HEK293 (cell line): ENCODE data around the gene ADCY6.
A peak's percentile ranks its signal among the peaks of the same experiment; 100 is the strongest.

Experiments
- CTCF ChIA-PET: fragments of 350-600 bp; formaldehyde crosslinking; extraction: SDS; loops from one replicate; lab custom pipeline; 2021; ENCODE audit warnings: antibody characterized with exemption; lab: Yijun Ruan, JAX
- POLR2A ChIA-PET: fragments of 300-600 bp; formaldehyde crosslinking; extraction: SDS; loops from one replicate; lab custom pipeline; 2020; ENCODE audit warnings: antibody characterized with exemption, inconsistent platforms; lab: Yijun Ruan, JAX
- H3K27ac ChIP-seq: fragments of 200-500 bp; sonication (Bioruptor generic); 2 replicates; pipeline ENCODE4 v1.5.1; 2014; ENCODE audit warnings: low read depth, low read length, control low read depth, inconsistent platforms; ENCODE audit errors: extremely low read depth
- H3K36me3 ChIP-seq, 2 experiments: fragments of 200-500 bp in 1 of 2; sonication (Bioruptor generic) in 1 of 2; 1 replicate in 1 of 2; 2 replicates in 1 of 2; pipeline ENCODE4 v1.5.1; 2014 to 2017; ENCODE audit warnings: inconsistent platforms in 2 of 2, low read length in 2 of 2; ENCODE audit not compliant: control insufficient read depth in 2 of 2, insufficient read depth in 1 of 2
- H3K4me1 ChIP-seq: fragments of 200-500 bp; sonication (Bioruptor generic); 2 replicates; pipeline ENCODE4 v1.5.1; 2014; ENCODE audit warnings: mild to moderate bottlenecking, low read length, inconsistent platforms; ENCODE audit not compliant: control insufficient read depth, insufficient read depth
- H3K4me3 ChIP-seq: 2 replicates; pipeline ENCODE4 v1.5.1; 2011; ENCODE audit warnings: low read depth, mild to moderate bottlenecking, control low read depth, low read length, moderate library complexity
- H3K9me3 ChIP-seq: fragments of 200-500 bp; sonication (Bioruptor generic); 2 replicates; pipeline ENCODE4 v1.5.1; 2014; ENCODE audit warnings: low read depth, low read length, inconsistent platforms; ENCODE audit not compliant: control insufficient read depth, insufficient read depth
- BCL11B ChIP-seq: fragments of 450-650 bp; formaldehyde crosslinking; IDR thresholded peaks from 2 replicates; pipeline ENCODE4 v1.5.1; 2016; ENCODE audit warnings: low read depth, missing biosample characterization, missing genetic modification characterization
- GLI2 ChIP-seq: fragments of 450-650 bp; formaldehyde crosslinking; IDR thresholded peaks from 2 replicates; pipeline ENCODE4; 2017; ENCODE audit warnings: missing biosample characterization, missing genetic modification characterization, low read depth, borderline replicate concordance
- HOXC10 ChIP-seq: sonication (generic); formaldehyde crosslinking; IDR thresholded peaks from 2 replicates; pipeline ENCODE4 v1.8.1; 2023; ENCODE audit warnings: mild to moderate bottlenecking, missing genetic modification reagents
- MYNN ChIP-seq: fragments of 450-650 bp; formaldehyde crosslinking; IDR thresholded peaks from 2 replicates; pipeline ENCODE4 v1.5.1; 2016; ENCODE audit warnings: missing biosample characterization, missing genetic modification characterization, borderline replicate concordance
- OVOL3 ChIP-seq: fragments of 450-650 bp; formaldehyde crosslinking; IDR thresholded peaks from 2 replicates; pipeline ENCODE4 v1.5.1; 2016; ENCODE audit warnings: missing biosample characterization, missing genetic modification characterization
- RBAK ChIP-seq: fragments of 450-650 bp; formaldehyde crosslinking; IDR thresholded peaks from 2 replicates; pipeline ENCODE4 v1.5.1; 2016; ENCODE audit warnings: missing biosample characterization, missing genetic modification characterization
- TRIM28 ChIP-seq: IDR thresholded peaks from 2 replicates; pipeline ENCODE4 v1.6.1; 2011; ENCODE audit warnings: low read length, control low read depth, borderline replicate concordance
- ZFP37 ChIP-seq: fragments of 450-650 bp; formaldehyde crosslinking; IDR thresholded peaks from 2 replicates; pipeline ENCODE4 v1.5.1; 2016; ENCODE audit warnings: missing biosample characterization, missing genetic modification characterization
- ZNF10 ChIP-seq: fragments of 450-650 bp; formaldehyde crosslinking; IDR thresholded peaks from 2 replicates; pipeline ENCODE4 v1.5.1; 2017; ENCODE audit warnings: missing biosample characterization, missing genetic modification characterization
- ZNF221 ChIP-seq: fragments of 450-650 bp; formaldehyde crosslinking; IDR thresholded peaks from 2 replicates; pipeline ENCODE4 v1.5.1; 2017; ENCODE audit warnings: missing biosample characterization, missing genetic modification characterization, borderline replicate concordance
- ZNF23 ChIP-seq: fragments of 450-650 bp; formaldehyde crosslinking; IDR thresholded peaks from 2 replicates; pipeline ENCODE4 v1.5.1; 2016; ENCODE audit warnings: missing biosample characterization, missing genetic modification characterization, borderline replicate concordance
- ZNF24 ChIP-seq: fragments of 450-650 bp; formaldehyde crosslinking; IDR thresholded peaks from 2 replicates; pipeline ENCODE4 v1.5.1; 2016; ENCODE audit warnings: missing biosample characterization, missing genetic modification characterization
- ZNF311 ChIP-seq: fragments of 450-650 bp; formaldehyde crosslinking; IDR thresholded peaks from 2 replicates; pipeline ENCODE4 v1.5.1; 2017; ENCODE audit warnings: missing biosample characterization, missing genetic modification characterization, borderline replicate concordance
- ZNF324 ChIP-seq: fragments of 450-650 bp; formaldehyde crosslinking; IDR thresholded peaks from 2 replicates; pipeline ENCODE4 v1.5.1; 2016; ENCODE audit warnings: missing biosample characterization, missing genetic modification characterization
- ZNF350 ChIP-seq: fragments of 450-650 bp; formaldehyde crosslinking; IDR thresholded peaks from 2 replicates; pipeline ENCODE4 v1.5.0; 2017; ENCODE audit warnings: missing biosample characterization, mild to moderate bottlenecking, missing genetic modification characterization
- ZNF394 ChIP-seq: fragments of 450-650 bp; formaldehyde crosslinking; IDR thresholded peaks from 2 replicates; pipeline ENCODE4 v1.5.1; 2016; ENCODE audit warnings: missing biosample characterization, missing genetic modification characterization, mild to moderate bottlenecking, moderate library complexity, borderline replicate concordance
- ZNF433 ChIP-seq: fragments of 450-650 bp; formaldehyde crosslinking; IDR thresholded peaks from 2 replicates; pipeline ENCODE4 v1.5.1; 2016; ENCODE audit warnings: missing biosample characterization, missing genetic modification characterization, low read depth
- ZNF48 ChIP-seq: fragments of 450-650 bp; formaldehyde crosslinking; IDR thresholded peaks from 2 replicates; pipeline ENCODE4 v1.5.1; 2016; ENCODE audit warnings: missing biosample characterization, missing genetic modification characterization
- ZNF529 ChIP-seq: fragments of 450-650 bp; formaldehyde crosslinking; IDR thresholded peaks from 2 replicates; pipeline ENCODE4 v1.5.1; 2017; ENCODE audit warnings: missing genetic modification characterization, missing biosample characterization; ENCODE audit not compliant: insufficient replicate concordance
- ZNF701 ChIP-seq: fragments of 450-650 bp; formaldehyde crosslinking; IDR thresholded peaks from 2 replicates; pipeline ENCODE4 v1.5.1; 2016; ENCODE audit warnings: missing biosample characterization, missing genetic modification characterization
- ZNF707 ChIP-seq: fragments of 450-650 bp; formaldehyde crosslinking; IDR thresholded peaks from 2 replicates; pipeline ENCODE4 v1.5.1; 2016; ENCODE audit warnings: missing biosample characterization, missing genetic modification characterization
- TF ChIP-seq, protein P1 (sequence below): fragments of 450-650 bp; formaldehyde crosslinking; IDR thresholded peaks from 2 replicates; pipeline ENCODE4 v1.5.1; 2016; ENCODE audit warnings: missing biosample characterization, missing genetic modification characterization, borderline replicate concordance
- TF ChIP-seq, protein P2 (sequence below): fragments of 450-650 bp; formaldehyde crosslinking; IDR thresholded peaks from 2 replicates; pipeline ENCODE4 v1.5.1; 2016; ENCODE audit warnings: missing biosample characterization, missing genetic modification characterization
- TF ChIP-seq, protein P3 (sequence below): fragments of 450-650 bp; formaldehyde crosslinking; IDR thresholded peaks from 2 replicates; pipeline ENCODE4 v1.5.1; 2016; ENCODE audit warnings: missing biosample characterization, missing genetic modification characterization
- TF ChIP-seq, protein P4 (sequence below): fragments of 450-650 bp; formaldehyde crosslinking; IDR thresholded peaks from 2 replicates; pipeline ENCODE4 v1.5.1; 2016; ENCODE audit warnings: missing biosample characterization, missing genetic modification characterization, low read depth

Gene ADCY6

DNA sequence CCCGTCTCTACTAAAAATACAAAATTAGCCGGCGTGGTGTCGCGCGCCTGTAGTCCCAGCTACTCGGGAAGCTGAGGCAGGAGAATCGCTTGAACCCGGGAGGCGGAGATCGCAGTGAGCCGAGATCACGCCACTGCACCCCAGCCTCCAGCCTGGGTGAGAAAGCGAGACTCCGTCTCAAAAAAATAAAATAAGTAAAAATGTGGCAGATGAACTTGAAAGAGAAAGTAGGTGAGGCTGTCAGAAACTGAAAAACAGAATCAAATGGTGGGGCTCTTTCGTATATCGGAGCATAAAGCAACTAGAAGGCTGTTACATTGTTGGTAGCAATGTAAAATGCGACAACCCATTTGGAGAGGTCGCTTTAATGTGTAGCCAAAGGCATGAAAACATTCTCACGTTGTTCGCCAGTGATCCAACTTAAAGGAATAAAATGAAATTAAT, 71.6 kb downstream of the ADCY6 start (continued):
- TF ChIP-seq, protein P1, sequence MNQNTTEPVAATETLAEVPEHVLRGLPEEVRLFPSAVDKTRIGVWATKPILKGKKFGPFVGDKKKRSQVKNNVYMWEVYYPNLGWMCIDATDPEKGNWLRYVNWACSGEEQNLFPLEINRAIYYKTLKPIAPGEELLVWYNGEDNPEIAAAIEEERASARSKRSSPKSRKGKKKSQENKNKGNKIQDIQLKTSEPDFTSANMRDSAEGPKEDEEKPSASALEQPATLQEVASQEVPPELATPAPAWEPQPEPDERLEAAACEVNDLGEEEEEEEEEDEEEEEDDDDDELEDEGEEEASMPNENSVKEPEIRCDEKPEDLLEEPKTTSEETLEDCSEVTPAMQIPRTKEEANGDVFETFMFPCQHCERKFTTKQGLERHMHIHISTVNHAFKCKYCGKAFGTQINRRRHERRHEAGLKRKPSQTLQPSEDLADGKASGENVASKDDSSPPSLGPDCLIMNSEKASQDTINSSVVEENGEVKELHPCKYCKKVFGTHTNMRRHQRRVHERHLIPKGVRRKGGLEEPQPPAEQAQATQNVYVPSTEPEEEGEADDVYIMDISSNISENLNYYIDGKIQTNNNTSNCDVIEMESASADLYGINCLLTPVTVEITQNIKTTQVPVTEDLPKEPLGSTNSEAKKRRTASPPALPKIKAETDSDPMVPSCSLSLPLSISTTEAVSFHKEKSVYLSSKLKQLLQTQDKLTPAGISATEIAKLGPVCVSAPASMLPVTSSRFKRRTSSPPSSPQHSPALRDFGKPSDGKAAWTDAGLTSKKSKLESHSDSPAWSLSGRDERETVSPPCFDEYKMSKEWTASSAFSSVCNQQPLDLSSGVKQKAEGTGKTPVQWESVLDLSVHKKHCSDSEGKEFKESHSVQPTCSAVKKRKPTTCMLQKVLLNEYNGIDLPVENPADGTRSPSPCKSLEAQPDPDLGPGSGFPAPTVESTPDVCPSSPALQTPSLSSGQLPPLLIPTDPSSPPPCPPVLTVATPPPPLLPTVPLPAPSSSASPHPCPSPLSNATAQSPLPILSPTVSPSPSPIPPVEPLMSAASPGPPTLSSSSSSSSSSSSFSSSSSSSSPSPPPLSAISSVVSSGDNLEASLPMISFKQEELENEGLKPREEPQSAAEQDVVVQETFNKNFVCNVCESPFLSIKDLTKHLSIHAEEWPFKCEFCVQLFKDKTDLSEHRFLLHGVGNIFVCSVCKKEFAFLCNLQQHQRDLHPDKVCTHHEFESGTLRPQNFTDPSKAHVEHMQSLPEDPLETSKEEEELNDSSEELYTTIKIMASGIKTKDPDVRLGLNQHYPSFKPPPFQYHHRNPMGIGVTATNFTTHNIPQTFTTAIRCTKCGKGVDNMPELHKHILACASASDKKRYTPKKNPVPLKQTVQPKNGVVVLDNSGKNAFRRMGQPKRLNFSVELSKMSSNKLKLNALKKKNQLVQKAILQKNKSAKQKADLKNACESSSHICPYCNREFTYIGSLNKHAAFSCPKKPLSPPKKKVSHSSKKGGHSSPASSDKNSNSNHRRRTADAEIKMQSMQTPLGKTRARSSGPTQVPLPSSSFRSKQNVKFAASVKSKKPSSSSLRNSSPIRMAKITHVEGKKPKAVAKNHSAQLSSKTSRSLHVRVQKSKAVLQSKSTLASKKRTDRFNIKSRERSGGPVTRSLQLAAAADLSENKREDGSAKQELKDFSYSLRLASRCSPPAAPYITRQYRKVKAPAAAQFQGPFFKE (tag by site-specific recombination), result 0 out of 2 replicates have a peak, but pooled peaks have one; percentile 51
- TF ChIP-seq ZNF324, result peak; percentile 13; the same call in 1 of the 2 replicates
- TF ChIP-seq MYNN, result 0 out of 2 replicates have a peak, but pooled peaks have one; percentile 4
- peak; percentile 54; the same call in 1 of the 2 replicates for TF ChIP-seq ZNF707 (tag by site-specific recombination)

DNA sequence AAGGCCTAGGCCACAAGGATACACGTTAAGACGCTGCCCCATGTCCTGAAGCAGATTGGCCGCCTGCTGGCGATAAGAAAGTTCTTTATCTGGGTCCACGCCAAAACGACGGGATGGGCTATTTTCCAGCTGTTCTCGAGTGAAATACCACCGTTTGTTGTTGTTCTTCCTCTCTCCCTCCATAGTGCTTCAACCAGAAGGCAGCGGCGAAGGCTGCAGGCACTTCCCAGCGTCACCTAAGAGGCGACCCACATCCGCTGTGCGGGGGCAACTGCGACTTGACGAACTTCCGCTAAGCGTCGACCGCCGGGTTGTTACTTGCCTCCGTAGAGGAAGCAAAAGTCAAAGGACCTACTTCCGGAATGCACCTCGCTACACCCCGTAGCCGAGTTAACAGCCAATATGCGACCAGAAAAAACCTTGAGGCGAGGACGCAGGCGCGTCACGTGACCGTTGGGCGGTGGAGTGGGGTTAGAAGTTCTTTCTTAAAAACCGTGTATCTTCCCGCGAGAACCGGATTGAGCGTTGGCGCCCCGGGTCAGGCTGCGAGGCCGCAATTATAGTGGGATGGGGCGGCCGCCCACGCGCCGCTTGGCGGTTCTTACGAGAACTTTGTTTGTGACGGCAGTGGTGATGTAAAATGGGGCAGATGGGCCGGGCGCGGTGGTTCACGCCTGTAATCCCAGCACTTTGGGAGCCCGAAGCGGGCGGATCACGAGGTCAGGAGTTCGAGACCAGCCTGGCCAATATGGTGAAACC, 72.2 kb downstream of the ADCY6 start, which contains the start of gene CCNT1:
Gene CCNT1 (minus strand): TSS at position 215 of the 759 bp plus-strand sequence. CDS start 32 bp downstream, at position 183.
- ChIA-PET CTCF (interaction anchor here (0.7 to 1.2 kb wide), 3 partner anchors 37 to 96 kb away, joined by 4 to 5 read pairs (median 4); no protein-coding TSS in a partner anchor), POLR2A (interaction anchor here (0.6 to 1.8 kb wide), 2 partner anchors 24 to 73 kb away, joined by 3 to 6 read pairs; partner anchors contain the start of gene ADCY6)
- peaks cover 25 to 33% of the 10 kb centered on the region in 2 experiments for H3K36me3 ChIP-seq
- H3K9me3 ChIP-seq, result no peaks in the 10 kb centered on the region
- H3K4me3 ChIP-seq, result peak within 1 kb of the TSS; percentile 58
- H3K27ac ChIP-seq, result peak within 1 kb of the TSS; percentile 85
- H3K4me1 ChIP-seq, result 0 out of 2 replicates have a peak, but pooled peaks cover 2% of the 10 kb centered on the region
- TF ChIP-seq, protein P2, sequence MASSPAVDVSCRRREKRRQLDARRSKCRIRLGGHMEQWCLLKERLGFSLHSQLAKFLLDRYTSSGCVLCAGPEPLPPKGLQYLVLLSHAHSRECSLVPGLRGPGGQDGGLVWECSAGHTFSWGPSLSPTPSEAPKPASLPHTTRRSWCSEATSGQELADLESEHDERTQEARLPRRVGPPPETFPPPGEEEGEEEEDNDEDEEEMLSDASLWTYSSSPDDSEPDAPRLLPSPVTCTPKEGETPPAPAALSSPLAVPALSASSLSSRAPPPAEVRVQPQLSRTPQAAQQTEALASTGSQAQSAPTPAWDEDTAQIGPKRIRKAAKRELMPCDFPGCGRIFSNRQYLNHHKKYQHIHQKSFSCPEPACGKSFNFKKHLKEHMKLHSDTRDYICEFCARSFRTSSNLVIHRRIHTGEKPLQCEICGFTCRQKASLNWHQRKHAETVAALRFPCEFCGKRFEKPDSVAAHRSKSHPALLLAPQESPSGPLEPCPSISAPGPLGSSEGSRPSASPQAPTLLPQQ (tag by site-specific recombination), result peak; percentile 50; the same call in 1 of the 2 replicates
- TF ChIP-seq ZNF394 (tag by site-specific recombination) (peak; percentile 81; the same call in 1 of the 2 replicates), HOXC10 (no peak), ZNF48 (tag by site-specific recombination) (no peak), GLI2 (no peak), ZNF701 (tag by site-specific recombination) (no peak), ZNF311 (tag by site-specific recombination) (no peak), ZNF221 (no peak), ZNF707 (tag by site-specific recombination) (no peak), TRIM28 (peak; percentile 89; the same call in 1 of the 2 replicates), ZNF24 (tag by site-specific recombination) (peak; percentile 81), ZNF10 (tag by site-specific recombination) (peak; percentile 56; the same call in 1 of the 2 replicates), MYNN (peak; percentile 58; the same call in 1 of the 2 replicates), ZNF433 (tag by site-specific recombination) (no peak), ZFP37 (tag by site-specific recombination) (no peak; the same call in none of the 2 replicates), RBAK (tag by site-specific recombination) (no peak; the same call in 1 of the 2 replicates), ZNF350 (tag by site-specific recombination) (no peak), ZNF23 (no peak), ZNF529 (tag by site-specific recombination) (peak; percentile 5), BCL11B (tag by site-specific recombination) (peak; percentile 71), OVOL3 (tag by site-specific recombination) (no peak)
- TF ChIP-seq, protein P3, sequence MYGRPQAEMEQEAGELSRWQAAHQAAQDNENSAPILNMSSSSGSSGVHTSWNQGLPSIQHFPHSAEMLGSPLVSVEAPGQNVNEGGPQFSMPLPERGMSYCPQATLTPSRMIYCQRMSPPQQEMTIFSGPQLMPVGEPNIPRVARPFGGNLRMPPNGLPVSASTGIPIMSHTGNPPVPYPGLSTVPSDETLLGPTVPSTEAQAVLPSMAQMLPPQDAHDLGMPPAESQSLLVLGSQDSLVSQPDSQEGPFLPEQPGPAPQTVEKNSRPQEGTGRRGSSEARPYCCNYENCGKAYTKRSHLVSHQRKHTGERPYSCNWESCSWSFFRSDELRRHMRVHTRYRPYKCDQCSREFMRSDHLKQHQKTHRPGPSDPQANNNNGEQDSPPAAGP (tag by site-specific recombination), result peak; percentile 72
- TF ChIP-seq, protein P4, sequence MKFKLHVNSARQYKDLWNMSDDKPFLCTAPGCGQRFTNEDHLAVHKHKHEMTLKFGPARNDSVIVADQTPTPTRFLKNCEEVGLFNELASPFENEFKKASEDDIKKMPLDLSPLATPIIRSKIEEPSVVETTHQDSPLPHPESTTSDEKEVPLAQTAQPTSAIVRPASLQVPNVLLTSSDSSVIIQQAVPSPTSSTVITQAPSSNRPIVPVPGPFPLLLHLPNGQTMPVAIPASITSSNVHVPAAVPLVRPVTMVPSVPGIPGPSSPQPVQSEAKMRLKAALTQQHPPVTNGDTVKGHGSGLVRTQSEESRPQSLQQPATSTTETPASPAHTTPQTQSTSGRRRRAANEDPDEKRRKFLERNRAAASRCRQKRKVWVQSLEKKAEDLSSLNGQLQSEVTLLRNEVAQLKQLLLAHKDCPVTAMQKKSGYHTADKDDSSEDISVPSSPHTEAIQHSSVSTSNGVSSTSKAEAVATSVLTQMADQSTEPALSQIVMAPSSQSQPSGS (tag by site-specific recombination), result peak; percentile 5; the same call in 1 of the 2 replicates
